Trophoblast cell (in vitro differentiated cells and primary cell): Measurements from ENCODE around the gene SRCIN1.

Source experiments
- DNase-seq, 2 donors: peaks; one replicate each; pipeline ENCODE4 v3.0.0-alpha.2; 2016
- H2AFZ ChIP-seq: 2 replicates; pipeline ENCODE4 v1.6.1; 2013; ENCODE audit warnings: low read length, moderate library complexity, mild to moderate bottlenecking; ENCODE audit not compliant: insufficient read depth, poor library complexity
- H2AK5ac ChIP-seq: 2 replicates; pipeline ENCODE4 v1.6.1; 2013; ENCODE audit warnings: mild to moderate bottlenecking, low read length
- H2BK120ac ChIP-seq: 2 replicates; pipeline ENCODE4 v1.6.1; 2013; ENCODE audit warnings: low read length, mild to moderate bottlenecking, moderate library complexity; ENCODE audit not compliant: insufficient read depth, poor library complexity
- H2BK12ac ChIP-seq: 2 replicates; pipeline ENCODE4 v1.6.1; 2013; ENCODE audit warnings: mild to moderate bottlenecking, low read length, moderate library complexity
- H2BK5ac ChIP-seq: 2 replicates; pipeline ENCODE4 v1.6.1; 2013; ENCODE audit warnings: low read length, low read depth, moderate library complexity, mild to moderate bottlenecking; ENCODE audit not compliant: poor library complexity
- H3K14ac ChIP-seq: 2 replicates; pipeline ENCODE4 v1.6.1; 2013; ENCODE audit warnings: mild to moderate bottlenecking, low read length
- H3K18ac ChIP-seq: 2 replicates; pipeline ENCODE4 v1.6.1; 2013; ENCODE audit warnings: mild to moderate bottlenecking, low read length
- H3K23ac ChIP-seq: 2 replicates; pipeline ENCODE4 v1.6.1; 2013; ENCODE audit warnings: low read length
- H3K27ac ChIP-seq: 2 replicates; pipeline ENCODE4 v1.5.1; 2013; ENCODE audit warnings: low read depth, mild to moderate bottlenecking, inconsistent platforms, low read length, moderate library complexity
- H3K27me3 ChIP-seq: 2 replicates; pipeline ENCODE4 v1.6.1; 2013; ENCODE audit warnings: inconsistent platforms, mild to moderate bottlenecking, low read length, moderate library complexity; ENCODE audit not compliant: insufficient read depth
- H3K36me3 ChIP-seq, 2 experiments: 1 replicate in 1 of 2; 2 replicates in 1 of 2; pipeline ENCODE4 v1.6.1; 2013; ENCODE audit warnings: low read length in 2 of 2, mild to moderate bottlenecking in 2 of 2, moderate library complexity in 1 of 2; ENCODE audit not compliant: insufficient read depth in 2 of 2, control insufficient read depth in 1 of 2
- H3K4ac ChIP-seq: 2 replicates; pipeline ENCODE4 v1.6.1; 2013; ENCODE audit warnings: low read depth, mild to moderate bottlenecking, low read length, moderate library complexity
- H3K4me1 ChIP-seq, 2 experiments: 1 replicate in 1 of 2; 2 replicates in 1 of 2; pipeline ENCODE4 v1.6.1; 2013; ENCODE audit warnings: low read length in 2 of 2, mild to moderate bottlenecking in 2 of 2, moderate library complexity in 1 of 2; ENCODE audit not compliant: insufficient read depth in 2 of 2, control insufficient read depth in 1 of 2
- H3K4me2 ChIP-seq: 2 replicates; pipeline ENCODE4 v1.6.1; 2013; ENCODE audit warnings: inconsistent platforms, mild to moderate bottlenecking, low read length, moderate library complexity
- H3K4me3 ChIP-seq: 2 replicates; pipeline ENCODE4 v1.5.1; 2013; ENCODE audit warnings: mild to moderate bottlenecking, low read depth, low read length, inconsistent platforms
- H3K79me1 ChIP-seq: one replicate; pipeline ENCODE4 v1.6.1; 2013; ENCODE audit warnings: low read length
- H3K79me2 ChIP-seq: 2 replicates; pipeline ENCODE4 v1.6.1; 2013; ENCODE audit warnings: low read length, mild to moderate bottlenecking; ENCODE audit not compliant: control insufficient read depth, insufficient read depth, poor library complexity
- H3K9ac ChIP-seq: 2 replicates; pipeline ENCODE4 v1.6.1; 2013; ENCODE audit warnings: mild to moderate bottlenecking, low read length
- H3K9me3 ChIP-seq: 2 replicates; pipeline ENCODE4 v1.6.1; 2013; ENCODE audit warnings: low read depth, mild to moderate bottlenecking, control low read depth, inconsistent platforms, low read length; ENCODE audit not compliant: insufficient read depth
- H4K12ac ChIP-seq: 2 replicates; pipeline ENCODE4 v1.6.1; 2013; ENCODE audit warnings: low read depth, mild to moderate bottlenecking, low read length, moderate library complexity
- H4K8ac ChIP-seq: 2 replicates; pipeline ENCODE4 v1.6.1; 2013; ENCODE audit warnings: low read depth, mild to moderate bottlenecking, low read length, moderate library complexity
- H4K91ac ChIP-seq: one replicate; pipeline ENCODE4 v1.6.1; 2013; ENCODE audit warnings: low read depth, mild to moderate bottlenecking, low read length, moderate library complexity
- WGBS: extraction: QIAGEN DNeasy Blood & Tissue Kit; methylation state at CpG from one replicate; pipeline ENCODE4 v1.1.7; 2013; ENCODE audit warnings: missing lambda C conversion rate; ENCODE audit not compliant: insufficient read length, insufficient coverage; ENCODE audit errors: extremely low coverage; 5-methylcytosine and 5-hydroxymethylcytosine counted together

SRCIN1 gene

DNA sequence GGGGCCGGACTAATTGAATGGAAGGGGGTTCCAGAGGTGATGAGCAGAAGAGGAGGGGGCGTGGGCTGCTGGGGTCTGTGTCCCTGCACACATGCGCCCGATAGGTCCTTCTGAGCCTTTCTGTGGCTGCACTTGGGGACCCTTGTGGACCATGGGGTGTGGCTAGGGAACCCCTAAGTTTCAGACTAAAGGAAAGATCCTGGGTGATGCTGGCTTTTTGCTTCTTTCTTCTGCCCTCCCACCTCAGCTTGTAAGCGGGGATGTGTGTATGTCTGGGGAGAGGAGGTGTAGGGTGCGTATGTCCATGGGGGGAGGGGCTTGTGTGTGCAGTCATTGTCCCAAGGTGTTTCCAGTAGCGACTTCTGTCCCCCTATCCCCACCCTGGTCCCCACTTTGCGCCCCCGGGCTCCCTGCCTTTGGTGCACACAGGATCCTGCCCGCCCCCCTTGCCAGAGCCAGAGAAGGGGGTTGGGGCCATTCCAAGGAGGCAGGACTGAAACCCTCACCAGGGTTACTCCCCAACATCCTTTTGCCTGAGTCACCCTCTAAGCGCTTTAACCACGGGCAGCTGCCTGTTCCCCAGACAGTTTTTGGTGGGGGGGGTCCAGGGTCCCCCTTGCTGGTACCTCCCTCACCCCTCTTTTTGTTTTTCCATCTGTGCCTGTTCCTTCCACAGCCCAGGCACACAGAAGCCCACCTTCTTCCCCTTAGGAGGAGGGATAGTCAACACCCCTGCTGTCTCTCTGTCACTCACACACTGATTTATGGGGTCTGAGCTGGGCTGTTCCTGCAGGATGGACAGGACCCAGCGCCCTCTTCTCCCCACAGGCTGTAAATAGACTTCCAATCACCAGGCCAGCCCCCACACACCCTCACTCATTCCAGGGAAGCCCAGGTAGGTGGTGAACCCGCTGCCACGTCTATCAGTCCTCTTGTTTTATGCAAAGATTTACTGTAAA lies 94.3 kb downstream of the SRCIN1 start:
- H4K91ac ChIP-seq = no peak overlapping the region
- H3K4me2 ChIP-seq = peak overlapping the region; percentile 66
- H3K9me3 ChIP-seq = peaks cover 3% of the 10 kb centered on the region
- H3K4ac ChIP-seq = no peak overlapping the region
- H3K23ac ChIP-seq = no peak overlapping the region
- no peak overlapping the region for H2BK12ac ChIP-seq
- no peak overlapping the region for H3K9ac ChIP-seq
- H2AFZ ChIP-seq = no peak overlapping the region
- peaks cover 13% of the 10 kb centered on the region for H3K27me3 ChIP-seq
- no peak overlapping the region for H2AK5ac ChIP-seq
- H3K36me3 ChIP-seq = peaks cover 0 to 3% of the 10 kb centered on the region in 2 experiments
- H3K79me2 ChIP-seq = peaks cover 2% of the 10 kb centered on the region
- H3K18ac ChIP-seq = no peak overlapping the region
- no peak overlapping the region for H2BK120ac ChIP-seq
- peaks cover 23 to 27% of the 10 kb centered on the region in 2 experiments for H3K4me1 ChIP-seq
- DNase-seq = no peak
- H3K27ac ChIP-seq = no peak overlapping the region
- no peak overlapping the region for H2BK5ac ChIP-seq
- no peak overlapping the region for H4K8ac ChIP-seq
- peak overlapping the region; percentile 23 for H4K12ac ChIP-seq
- H3K79me1 ChIP-seq = peaks cover 7% of the 10 kb centered on the region
- no peak overlapping the region for H3K4me3 ChIP-seq
- H3K14ac ChIP-seq = no peak overlapping the region
- WGBS = no CpG with 5 or more reads among the region's 15 CpGs

DNA sequence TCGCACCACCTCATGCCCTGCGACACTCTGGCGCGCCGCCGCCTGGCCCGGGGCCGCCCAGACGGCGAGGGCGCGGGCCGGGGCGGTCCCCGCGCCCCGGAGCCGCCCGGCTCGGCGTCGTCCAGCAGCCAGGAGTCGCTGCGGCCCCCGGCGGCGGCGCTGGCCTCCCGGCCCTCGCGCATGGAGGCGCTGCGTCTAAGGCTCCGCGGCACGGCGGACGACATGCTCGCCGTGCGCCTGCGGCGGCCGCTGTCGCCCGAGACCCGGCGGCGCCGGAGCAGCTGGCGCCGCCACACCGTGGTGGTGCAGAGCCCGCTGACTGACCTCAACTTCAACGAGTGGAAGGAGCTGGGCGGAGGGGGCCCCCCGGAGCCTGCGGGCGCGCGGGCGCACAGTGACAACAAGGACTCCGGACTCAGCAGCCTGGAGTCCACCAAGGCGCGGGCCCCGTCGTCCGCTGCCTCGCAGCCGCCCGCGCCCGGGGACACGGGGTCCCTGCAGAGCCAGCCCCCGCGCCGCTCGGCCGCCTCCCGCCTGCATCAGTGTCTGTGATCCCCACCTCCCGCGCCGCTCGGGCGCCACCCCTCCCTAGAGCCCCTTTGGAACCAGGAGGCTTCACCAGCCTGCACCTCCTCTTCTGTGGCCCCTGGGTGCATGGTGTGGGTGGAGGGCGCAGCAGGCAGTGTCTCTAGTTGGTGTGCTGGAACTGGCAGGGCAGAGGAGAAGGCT lies 95.2 kb downstream of the SRCIN1 start:
- Histone ChIP-seq H3K4me1 (peaks cover 23 to 27% of the 10 kb centered on the region in 2 experiments), H3K36me3 (peaks cover 0 to 3% of the 10 kb centered on the region in 2 experiments), H3K18ac (peak overlapping the region; percentile 66), H3K9me3 (peaks cover 3% of the 10 kb centered on the region), H2AK5ac (no peak overlapping the region), H3K79me2 (peaks cover 2% of the 10 kb centered on the region), H4K12ac (no peak overlapping the region), H3K79me1 (peaks cover 7% of the 10 kb centered on the region), H2BK120ac (no peak overlapping the region), H4K91ac (no peak overlapping the region), H3K23ac (no peak overlapping the region), H3K4ac (peak overlapping the region; percentile 41), H4K8ac (no peak overlapping the region), H2BK12ac (no peak overlapping the region), H3K4me3 (peak overlapping the region; percentile 38), H3K9ac (no peak overlapping the region), H2BK5ac (no peak overlapping the region), H3K27me3 (peaks cover 13% of the 10 kb centered on the region), H3K4me2 (peak overlapping the region; percentile 66), H2AFZ (peak overlapping the region; percentile 73), H3K27ac (no peak overlapping the region), H3K14ac (no peak overlapping the region)
- WGBS = no CpG with 5 or more reads among the region's 86 CpGs
- DNase-seq = peak in 1 of 2 donors; percentile 39

- Histone ChIP-seq H3K9ac (no peak overlapping the region), H3K27me3 (peaks cover 13% of the 10 kb centered on the region), H4K12ac (peak overlapping the region; percentile 49), H4K8ac (peak overlapping the region; percentile 61), H3K4me3 (peak overlapping the region; percentile 54), H4K91ac (peak overlapping the region; percentile 78), H3K79me1 (peaks cover 7% of the 10 kb centered on the region), H2AFZ (peak overlapping the region; percentile 73), H3K23ac (no peak overlapping the region), H3K4ac (peak overlapping the region; percentile 41), H3K18ac (peak overlapping the region; percentile 66), H3K14ac (peak overlapping the region; percentile 52), H2BK5ac (no peak overlapping the region), H3K4me2 (peak overlapping the region; percentile 66), H3K79me2 (peaks cover 2% of the 10 kb centered on the region), H2BK120ac (no peak overlapping the region), H3K4me1 (peaks cover 23 to 27% of the 10 kb centered on the region in 2 experiments), H2BK12ac (no peak overlapping the region), H3K9me3 (peaks cover 3% of the 10 kb centered on the region), H3K36me3 (peaks cover 0 to 3% of the 10 kb centered on the region in 2 experiments), H2AK5ac (no peak overlapping the region), H3K27ac (no peak overlapping the region)
- no peak for DNase-seq
- no CpG with 5 or more reads among the region's 80 CpGs for WGBS
Observed at GRCh38 chr17:38509772-38510420, 95.9 kb downstream of the SRCIN1 start.
